Activated CD8-positive, alpha-beta memory T cell treated with anti-CD3 and anti-CD28 coated beads for 1 hour (primary cell): Measurements from ENCODE around the gene MACO1.

Source experiments
- DNase-seq, 2 donors: peaks; one replicate each; pipeline ENCODE4 v3.0.0-alpha.2; 2020; ENCODE audit warnings: low read depth in 1 of 2; ENCODE audit errors: extremely low read depth in 1 of 2

MACO1 gene

GRCh38 chr1:25538191-25538767 lies 107.6 kb downstream of the MACO1 start:
- no peak for DNase-seq

- DNase-seq = no peak
Observed at GRCh38 chr1:25540750-25541342, 110.1 kb downstream of the MACO1 start.

GRCh38 chr1:25541425-25541824 lies 110.7 kb downstream of the MACO1 start:
- DNase-seq = no peak

- no peak for DNase-seq
Observed at GRCh38 chr1:25541889-25542658, 111.4 kb downstream of the MACO1 start.

DNA sequence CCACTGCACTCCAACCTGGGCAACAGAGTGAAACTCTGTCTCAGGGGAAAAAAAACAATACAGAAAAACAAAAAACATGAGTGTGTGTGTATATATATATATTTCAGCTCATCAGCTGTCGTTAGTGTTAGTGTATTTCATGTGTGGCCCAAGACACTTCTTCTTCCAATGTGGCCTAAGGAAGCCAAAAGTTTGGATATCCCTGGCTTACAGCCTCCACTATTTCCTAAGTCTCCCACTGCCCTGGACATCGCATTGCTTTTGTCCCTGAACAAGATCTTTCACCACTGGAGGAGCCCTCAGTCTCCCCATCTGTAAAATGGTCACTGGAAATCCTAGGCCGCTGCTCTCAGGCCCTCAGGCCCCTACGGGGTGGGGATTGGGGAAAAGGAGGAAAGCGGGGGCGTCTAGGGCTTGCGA lies 112.3 kb downstream of the MACO1 start:
- no peak for DNase-seq

DNA sequence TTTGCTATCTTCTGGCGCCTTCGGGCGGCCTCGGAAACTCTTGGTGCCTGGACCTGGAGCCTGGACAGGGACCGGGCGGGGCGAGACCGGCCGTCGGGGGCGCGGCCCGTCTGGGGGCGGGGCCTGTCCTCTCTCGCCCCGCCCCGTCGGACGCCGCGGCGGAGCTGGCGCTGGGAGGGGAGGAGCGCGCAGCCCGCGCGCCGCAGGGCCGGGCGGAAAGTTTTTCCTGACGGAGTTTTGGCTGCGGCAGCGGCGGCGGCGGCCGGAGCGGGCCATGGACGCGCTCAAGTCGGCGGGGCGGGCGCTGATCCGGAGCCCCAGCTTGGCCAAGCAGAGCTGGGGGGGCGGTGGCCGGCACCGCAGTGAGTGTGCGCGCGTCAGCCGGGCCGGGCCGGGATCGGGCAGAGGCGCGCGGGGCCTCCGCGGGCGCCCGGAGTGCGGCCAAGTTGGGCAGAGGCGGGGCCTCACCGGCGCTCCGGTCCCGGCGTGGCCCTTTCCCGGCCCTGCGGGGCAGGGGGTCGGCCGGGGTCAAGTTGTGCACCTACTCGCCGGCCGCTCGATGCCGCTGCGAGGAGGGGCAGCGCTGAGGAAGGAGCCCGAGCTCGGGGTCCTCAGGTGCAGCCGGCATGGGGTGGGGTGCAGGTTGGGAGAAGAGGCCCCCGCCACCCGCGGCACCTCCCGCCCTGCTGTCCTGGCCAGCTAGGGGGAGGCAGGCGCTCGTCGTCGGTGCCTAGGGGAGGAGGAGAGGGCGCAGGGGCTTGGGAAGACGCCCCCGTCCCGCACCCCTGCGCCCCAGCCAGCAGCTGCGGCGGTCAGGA lies 112.9 kb downstream of the MACO1 start, which contains the start of gene LDLRAP1:
Gene LDLRAP1, plus strand, starts transcription at position 182 of the 818 bp plus-strand sequence. Its CDS starts 93 bp downstream, at position 275.
- peak in 1 of 2 donors; percentile 50 for DNase-seq

GRCh38 chr1:25544243-25544764 lies 113.6 kb downstream of the MACO1 start:
- DNase-seq = no peak

DNA sequence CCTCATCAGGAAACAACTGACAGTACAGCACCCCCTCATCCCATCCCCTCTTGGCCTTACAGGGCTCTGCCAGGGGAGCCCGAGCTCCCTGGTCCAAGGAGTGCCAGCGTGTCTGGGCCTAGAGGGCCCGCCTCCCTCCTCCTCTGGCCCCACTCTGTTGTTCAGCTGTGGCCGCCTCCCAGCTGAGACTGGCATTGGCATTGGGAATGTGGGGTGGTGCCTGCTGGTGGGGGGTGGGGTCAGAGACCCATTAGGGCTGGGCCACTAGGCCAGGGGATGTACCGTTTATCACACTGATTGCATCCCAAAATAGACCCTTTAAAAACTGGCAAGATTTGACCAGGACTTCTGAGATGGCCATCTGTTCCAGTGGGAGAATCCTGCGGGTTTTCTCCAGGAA lies 114.1 kb downstream of the MACO1 start:
- no peak for DNase-seq

- no peak for DNase-seq
Observed at GRCh38 chr1:25545767-25546166, 115.1 kb downstream of the MACO1 start.

GRCh38 chr1:25546193-25546592 lies 115.5 kb downstream of the MACO1 start:
- no peak for DNase-seq

DNA sequence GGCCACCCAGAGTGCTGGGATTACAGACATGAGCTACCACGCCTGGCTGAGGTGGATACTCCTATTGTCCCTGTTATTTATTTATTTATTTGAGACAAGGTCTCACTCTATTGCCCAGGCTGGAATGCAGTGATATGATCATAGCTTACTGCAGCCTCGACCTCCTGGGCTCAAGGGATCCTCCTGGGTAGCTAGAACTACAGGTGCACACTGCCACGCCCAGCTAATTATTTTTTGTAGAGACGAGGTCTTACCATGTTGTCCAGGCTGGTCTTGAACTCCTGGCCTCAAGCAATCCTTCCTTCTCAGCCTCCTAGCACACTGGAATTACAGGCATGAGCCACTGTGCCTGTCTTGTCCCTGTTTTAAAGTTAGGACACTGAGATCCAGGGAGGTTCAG lies 117.9 kb downstream of the MACO1 start:
- DNase-seq = no peak

DNA sequence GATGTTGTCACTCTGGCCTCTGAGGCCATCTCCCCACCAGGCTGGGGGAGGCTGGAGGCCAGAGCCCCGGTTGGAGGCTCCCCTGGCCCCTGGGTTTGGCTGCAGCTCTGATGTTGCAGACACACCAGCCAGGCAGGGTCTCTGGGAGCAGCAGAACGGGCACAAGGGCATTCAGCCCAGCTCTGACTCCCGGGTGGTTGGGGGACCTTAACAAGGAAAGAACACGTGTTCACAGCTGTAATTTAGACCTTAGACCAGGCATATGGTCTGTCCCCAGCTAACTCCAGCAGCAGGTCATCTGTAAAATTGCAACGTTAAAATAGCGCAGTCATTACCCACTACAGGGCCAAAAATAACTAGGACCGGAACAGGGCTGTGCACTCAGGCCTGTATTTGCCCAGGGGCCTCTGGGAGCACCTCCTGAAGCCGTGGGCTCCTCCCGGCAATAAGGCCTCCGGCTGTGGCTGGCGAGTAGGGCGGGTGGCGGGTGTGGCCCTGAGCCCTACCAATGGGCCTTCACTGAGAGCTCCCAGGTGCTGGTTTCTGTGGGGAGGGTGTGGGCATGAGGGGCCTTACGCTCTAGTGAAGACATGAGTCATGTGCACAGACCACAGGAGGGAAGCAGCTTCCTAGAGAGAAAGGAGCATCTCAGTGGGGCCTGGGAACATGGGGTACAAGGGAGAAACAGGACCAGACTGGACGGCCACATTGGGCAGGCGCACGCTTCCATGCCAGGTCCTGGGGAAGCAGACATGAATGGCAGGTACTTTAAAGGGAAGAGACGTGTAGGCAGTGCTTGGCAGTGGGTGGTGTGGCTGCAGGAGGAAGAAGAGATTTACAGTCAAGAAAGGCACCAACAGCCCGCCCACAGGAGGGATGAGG lies 118.8 kb downstream of the MACO1 start:
- peak; percentile 49 to 60 for DNase-seq
